Measurements from ENCODE around the gene PPP1R1C. TPM values are rescaled to one million over a fixed set of nuclear protein-coding genes. Genes with fewer than 3 reads are reported as not detected.

PPP1R1C gene
- total and polyA plus RNA-seq, 3 donors from 2014 or later = 16.4 to 98.9 (median 26.2) TPM

DNA sequence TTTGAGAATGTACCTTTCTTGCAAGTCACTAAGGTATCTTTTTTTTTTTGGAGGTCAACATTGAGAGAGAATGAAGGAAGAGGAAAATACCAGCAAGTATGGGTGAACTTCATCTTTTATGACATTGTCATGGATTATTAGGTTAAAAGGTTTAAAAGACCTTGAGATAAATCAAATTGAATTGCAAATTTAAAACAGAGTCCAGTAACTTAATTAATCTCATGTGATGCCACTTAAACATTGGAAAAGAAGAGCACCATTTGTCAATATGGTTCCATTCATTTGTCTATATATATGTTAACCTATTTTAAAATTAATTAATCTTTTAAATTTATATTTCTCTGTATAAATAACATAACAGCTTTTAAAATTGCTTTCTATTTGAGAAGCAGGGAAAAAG, 83.8 kb downstream of the PPP1R1C start:
- H3K4me3 ChIP-seq = no peak overlapping the region

GRCh38 chr2:182069908-182070307, 84.3 kb downstream of the PPP1R1C start:
- intact Hi-C loops (cut with DNase I; ENCODE audit: low total_unique reads) = loop anchor here (10.0 kb wide), 1 partner anchor 315 kb away; no protein-coding TSS in a partner anchor
- Histone ChIP-seq H3K27me3 (no peaks in the 10 kb centered on the region), H3K36me3 (ENCODE audit: low read depth, missing control alignments) (no peaks in the 10 kb centered on the region), H3K4me1 (no peaks in the 10 kb centered on the region), H3K9me3 (no peaks in the 10 kb centered on the region), H3K27ac (no peak overlapping the region), H3K4me3 (no peak overlapping the region)
- DNase-seq = no peak
- TF ChIP-seq CTCF (IDR thresholded peaks at IDR 0.05) (no peak), POLR2A (IDR thresholded peaks at IDR 0.05) (no peak)
- 89 to 97% methylated on average over 2 of the region's 2 CpGs for WGBS, 2 donors

More for the DNA sequence above, 83.8 kb downstream of the PPP1R1C start:
- no peak for DNase-seq
- Histone ChIP-seq H3K27me3 (no peaks in the 10 kb centered on the region), H3K27ac (no peak overlapping the region), H3K9me3 (no peaks in the 10 kb centered on the region), H3K4me1 (no peaks in the 10 kb centered on the region), H3K36me3 (ENCODE audit: low read depth, missing control alignments) (no peaks in the 10 kb centered on the region)
- TF ChIP-seq CTCF (IDR thresholded peaks at IDR 0.05) (no peak), POLR2A (IDR thresholded peaks at IDR 0.05) (no peak)
- intact Hi-C loops (cut with DNase I; ENCODE audit: low total_unique reads) = no loop called here

- Histone ChIP-seq H3K4me3 (no peak overlapping the region), H3K9me3 (no peaks in the 10 kb centered on the region), H3K27me3 (no peaks in the 10 kb centered on the region), H3K27ac (no peak overlapping the region), H3K4me1 (no peaks in the 10 kb centered on the region), H3K36me3 (ENCODE audit: low read depth, missing control alignments) (no peaks in the 10 kb centered on the region)
- no peak for DNase-seq
- intact Hi-C loops (cut with DNase I; ENCODE audit: low total_unique reads) = loop anchor here (10.0 kb wide), 1 partner anchor 316 kb away; no protein-coding TSS in a partner anchor
- no peak for TF ChIP-seq POLR2A (IDR thresholded peaks at IDR 0.05)
- TF ChIP-seq CTCF (IDR thresholded peaks at IDR 0.05) = no peak
- 89 to 94% methylated on average over 2 of the region's 2 CpGs for WGBS, 2 donors
Measured at GRCh38 chr2:182070736-182071135, 85.1 kb downstream of the PPP1R1C start.

DNA sequence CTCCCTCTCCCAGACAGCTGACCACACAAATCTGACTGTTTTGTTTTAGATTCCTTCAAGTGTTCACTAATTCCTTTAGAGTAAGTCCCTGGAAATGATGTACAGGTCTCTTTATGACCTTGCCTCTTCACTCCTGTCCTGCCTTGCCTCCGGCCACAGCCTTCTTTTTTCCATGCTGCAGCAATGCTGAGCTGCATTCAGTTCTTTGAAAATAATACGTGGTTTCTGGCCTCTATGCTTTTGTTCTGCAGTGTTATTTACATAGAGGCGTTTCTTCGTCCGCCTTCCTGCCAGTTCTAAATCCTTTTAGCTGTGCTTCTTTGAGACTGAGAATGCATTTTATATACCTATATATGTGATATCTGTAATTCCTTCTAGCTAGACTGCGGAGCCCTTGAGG, 87.2 kb downstream of the PPP1R1C start:
- Histone ChIP-seq H3K27ac (no peak overlapping the region), H3K27me3 (no peaks in the 10 kb centered on the region), H3K4me1 (no peaks in the 10 kb centered on the region), H3K36me3 (ENCODE audit: low read depth, missing control alignments) (no peaks in the 10 kb centered on the region), H3K9me3 (no peaks in the 10 kb centered on the region), H3K4me3 (no peak overlapping the region)
- 95 to 96% methylated on average over 6 of the region's 6 CpGs for WGBS, 2 donors
- no peak for TF ChIP-seq CTCF (IDR thresholded peaks at IDR 0.05)
- TF ChIP-seq POLR2A (IDR thresholded peaks at IDR 0.05) = no peak
- intact Hi-C loops (cut with DNase I; ENCODE audit: low total_unique reads) = loop anchor here (10.0 kb wide), 1 partner anchor 318 kb away; no protein-coding TSS in a partner anchor
- no peak for DNase-seq

GRCh38 chr2:182073613-182074012, 88.0 kb downstream of the PPP1R1C start:
- intact Hi-C loops (cut with DNase I; ENCODE audit: low total_unique reads) = loop anchor here (10.0 kb wide), 1 partner anchor 319 kb away; no protein-coding TSS in a partner anchor
- no peaks in the 10 kb centered on the region for H3K36me3 ChIP-seq (ENCODE audit: low read depth, missing control alignments)
- WGBS, 2 donors = 87 to 88% methylated on average over 3 of the region's 3 CpGs
- no peaks in the 10 kb centered on the region for H3K27me3 ChIP-seq
- no peaks in the 10 kb centered on the region for H3K9me3 ChIP-seq
- H3K4me3 ChIP-seq = no peak overlapping the region
- TF ChIP-seq CTCF (IDR thresholded peaks at IDR 0.05) = no peak
- TF ChIP-seq POLR2A (IDR thresholded peaks at IDR 0.05) = no peak
- DNase-seq = no peak
- no peak overlapping the region for H3K27ac ChIP-seq
- no peaks in the 10 kb centered on the region for H3K4me1 ChIP-seq

All from testis (tissue), 3 donors.